HL-60/S4 (cell line): ENCODE data around the gene ELK3.

Source experiments
- in situ Hi-C: fragments of 300-500 bp; cut with MboI; formaldehyde crosslinking; loops from 2 replicates; pipeline ENCODE4 v1.14.3; 2022; ENCODE audit warnings: low sequenced_read_pairs

The ELK3 gene

GRCh38 chr12:96193725-96194575, at the start of gene ELK3:
ELK3 (plus strand) TSS chr12:96194375.
- in situ Hi-C loops = no loop called here

- in situ Hi-C loops = no loop called here
Measured at GRCh38 chr12:96146747-96147146, 47.4 kb upstream of the ELK3 start.

- in situ Hi-C loops = no loop called here
Measured at GRCh38 chr12:96150442-96150841, 43.7 kb upstream of the ELK3 start.

GRCh38 chr12:96152164-96152563, 42.0 kb upstream of the ELK3 start:
- in situ Hi-C loops = no loop called here

GRCh38 chr12:96153131-96153725, 40.9 kb upstream of the ELK3 start:
- in situ Hi-C loops = no loop called here

- in situ Hi-C loops = no loop called here
Measured at GRCh38 chr12:96155181-96155580, 39.0 kb upstream of the ELK3 start.

- in situ Hi-C loops = no loop called here
Measured at GRCh38 chr12:96155781-96156180, 38.4 kb upstream of the ELK3 start.

- in situ Hi-C loops = no loop called here
Measured at GRCh38 chr12:96156211-96156610, 38.0 kb upstream of the ELK3 start.

- in situ Hi-C loops = no loop called here
Measured at GRCh38 chr12:96157427-96157826, 36.7 kb upstream of the ELK3 start.

GRCh38 chr12:96164951-96165811, 29.0 kb upstream of the ELK3 start:
- in situ Hi-C loops = no loop called here

- in situ Hi-C loops = no loop called here
Measured at GRCh38 chr12:96166765-96167164, 27.4 kb upstream of the ELK3 start.

GRCh38 chr12:96167492-96167891, 26.7 kb upstream of the ELK3 start:
- in situ Hi-C loops = no loop called here

- in situ Hi-C loops = no loop called here
Measured at GRCh38 chr12:96170328-96170727, 23.8 kb upstream of the ELK3 start.

GRCh38 chr12:96170762-96171161, 23.4 kb upstream of the ELK3 start:
- in situ Hi-C loops = no loop called here

GRCh38 chr12:96171905-96172304, 22.3 kb upstream of the ELK3 start:
- in situ Hi-C loops = no loop called here

- in situ Hi-C loops = no loop called here
Measured at GRCh38 chr12:96172981-96173380, 21.2 kb upstream of the ELK3 start.

- in situ Hi-C loops = no loop called here
Measured at GRCh38 chr12:96176575-96176974, 17.6 kb upstream of the ELK3 start.

GRCh38 chr12:96177013-96177412, 17.2 kb upstream of the ELK3 start:
- in situ Hi-C loops = no loop called here

- in situ Hi-C loops = no loop called here
Measured at GRCh38 chr12:96183734-96184370, 10.3 kb upstream of the ELK3 start.

GRCh38 chr12:96185914-96186313, 8.3 kb upstream of the ELK3 start:
- in situ Hi-C loops = no loop called here
